K562 (cell line): ENCODE results near the gene CFAP58. TPM values are rescaled to one million over a fixed set of nuclear protein-coding genes. Genes with fewer than 3 reads are reported as not detected.
A peak's percentile ranks its signal among the peaks of the same experiment; 100 is the strongest.

Experiments used
- ATAC-seq: fragments of 200-7000 bp; cut with Tn5 transposase; 3 replicates; pipeline ENCODE4 v1.9.1; 2020; ENCODE audit warnings: moderate library complexity
- BruUV-seq: library from RNA; stranded (reverse); fragments of 400-500 nt; replicated peaks from 2 replicates; lab custom pipeline; 2021; lab: Mats Ljungman, UMichigan
- CTCF ChIA-PET: fragments of 300-600 bp; formaldehyde crosslinking; extraction: SDS; loops from one replicate; lab custom pipeline; 2021; ENCODE audit warnings: low intra/inter-chr PET ratio; lab: Yijun Ruan, JAX
- POLR2A ChIA-PET: fragments of 300-600, 350-650 bp; sonication (Branson Sonifier 250); formaldehyde crosslinking; extraction: SDS; loops from one replicate; lab custom pipeline; 2021; ENCODE audit warnings: antibody characterized with exemption, inconsistent platforms; lab: Yijun Ruan, JAX
- DNase-seq, 4 experiments: peaks; one replicate each; pipeline versions ENCODE4 v3.0.0 to v3.0.0-alpha.2; 2011 to 2018; ENCODE audit warnings: low spot score in 3 of 4, mixed read lengths in 3 of 4; ENCODE audit errors: extremely low read depth in 1 of 4
- FAIRE-seq: peaks from 2 replicates; lab custom pipeline; 2011; peaks lifted over from hg19 to GRCh38; lab: Jason Lieb, UNC
- H2AFZ ChIP-seq: 2 replicates; pipeline ENCODE4 v1.6.0; 2011; ENCODE audit warnings: low read depth, low read length, control low read depth, inconsistent platforms
- H3K27ac ChIP-seq: fragments of 200-600 bp; 3 replicates; pipeline ENCODE4 v1.8.0; 2011; ENCODE audit warnings: low read depth, mild to moderate bottlenecking, control low read depth, inconsistent platforms, low read length, moderate library complexity, mixed read lengths; ENCODE audit errors: extremely low read depth
- H3K27me3 ChIP-seq, 2 experiments: fragments of 300-600 bp in 1 of 2; 2 replicates in 1 of 2; 3 replicates in 1 of 2; pipeline versions ENCODE4 v1.6.0 to v1.8.0; 2011; ENCODE audit warnings: inconsistent platforms in 2 of 2, low read length in 2 of 2, mild to moderate bottlenecking in 1 of 2, mixed read lengths in 1 of 2, moderate library complexity in 1 of 2; ENCODE audit not compliant: control insufficient read depth in 2 of 2, insufficient read depth in 2 of 2
- H3K36me3 ChIP-seq: fragments of 300-600 bp; 3 replicates; pipeline ENCODE4 v1.8.0; 2011; ENCODE audit warnings: mild to moderate bottlenecking, low read length, inconsistent platforms; ENCODE audit not compliant: control insufficient read depth, insufficient read depth
- H3K4me1 ChIP-seq, 2 experiments: fragments of 200-600 bp in 1 of 2; replicated peaks in 1 of 2; 2 replicates in 1 of 2; 3 replicates in 1 of 2; pipeline versions ENCODE4 v1.5.1 to v1.8.0; 2011; ENCODE audit warnings: inconsistent platforms in 2 of 2, low read length in 2 of 2, mild to moderate bottlenecking in 1 of 2, mixed read lengths in 1 of 2, moderate library complexity in 1 of 2; ENCODE audit not compliant: control insufficient read depth in 2 of 2, insufficient read depth in 2 of 2
- H3K4me2 ChIP-seq: 2 replicates; pipeline ENCODE4 v1.6.1; 2011; ENCODE audit warnings: low read length, control low read depth, inconsistent platforms, mixed read lengths; ENCODE audit not compliant: insufficient read depth
- H3K4me3 ChIP-seq: fragments of 200-600 bp; sonication (generic), shearing (Covaris generic); 2 replicates; pipeline ENCODE4 v1.5.1; 2016; ENCODE audit warnings: control low read depth, inconsistent platforms
- H3K79me2 ChIP-seq: fragments of 200-600 bp; 3 replicates; pipeline ENCODE4 v1.8.0; 2011; ENCODE audit warnings: low read length, inconsistent platforms; ENCODE audit not compliant: control insufficient read depth, insufficient read depth
- H3K9ac ChIP-seq, 2 experiments: 2 replicates each; pipeline versions ENCODE4 v1.6.0 to v1.6.1; 2011; ENCODE audit warnings: low read depth in 2 of 2, low read length in 2 of 2, control low read depth in 1 of 2, inconsistent platforms in 1 of 2, mild to moderate bottlenecking in 1 of 2, mixed read lengths in 1 of 2; ENCODE audit not compliant: insufficient read depth in 1 of 2
- H3K9me1 ChIP-seq: one replicate; pipeline ENCODE4 v1.6.0; 2011; ENCODE audit warnings: inconsistent platforms, mild to moderate bottlenecking, low read length, moderate library complexity; ENCODE audit not compliant: control insufficient read depth, insufficient read depth
- H3K9me3 ChIP-seq: replicated peaks from 2 replicates; pipeline ENCODE4 v1.5.1; 2011; ENCODE audit warnings: low read depth, low read length, inconsistent platforms; ENCODE audit not compliant: control insufficient read depth, insufficient read depth
- H4K20me1 ChIP-seq: replicated peaks from 2 replicates; pipeline ENCODE4 v1.6.1; 2011; ENCODE audit warnings: low read length, inconsistent platforms, mixed read lengths; ENCODE audit not compliant: control insufficient read depth, insufficient read depth
- CAMTA2 ChIP-seq: fragments of 250-450 bp; sonication (Bioruptor Pico); conservative IDR thresholded peaks from 2 replicates; pipeline ENCODE4 v1.5.1; 2022
- ELF2 ChIP-seq: fragments of 250-450 bp; sonication (Bioruptor Pico); IDR thresholded peaks from 2 replicates; pipeline ENCODE4 v1.5.0; 2021; ENCODE audit warnings: mild to moderate bottlenecking
- GTF2E2 ChIP-seq: fragments of 200-800 bp; sonication (Bioruptor generic); IDR thresholded peaks from 2 replicates; pipeline ENCODE4 v1.6.1; 2016; ENCODE audit warnings: missing genetic modification characterization, missing compliant biosample characterization
- KDM1A ChIP-seq, 2 experiments: fragments of 450-650 bp; IDR thresholded peaks; 2 replicates each; pipeline ENCODE4 v1.6.1; 2016; ENCODE audit warnings: mild to moderate bottlenecking in 2 of 2
- NCOA6 ChIP-seq: fragments of 450-650 bp; IDR thresholded peaks from 2 replicates; pipeline ENCODE4 v1.6.1; 2017; ENCODE audit warnings: mild to moderate bottlenecking
- NFE2L1 ChIP-seq: fragments of 450-650 bp; IDR thresholded peaks from 2 replicates; pipeline ENCODE4 v1.6.1; 2016; ENCODE audit warnings: missing genetic modification characterization, low read depth, mild to moderate bottlenecking, missing compliant biosample characterization, moderate library complexity, borderline replicate concordance
- NR3C1 ChIP-seq: sonication (generic); formaldehyde crosslinking; IDR thresholded peaks from 2 replicates; pipeline ENCODE4 v1.8.1; 2022; ENCODE audit warnings: missing genetic modification reagents
- RAD51 ChIP-seq: fragments of 450-650 bp; IDR thresholded peaks from 2 replicates; pipeline ENCODE4 v1.7.1; 2016; ENCODE audit warnings: low read depth, mild to moderate bottlenecking, borderline replicate concordance
- WGBS: fragments of 100-300 bp; shearing (Covaris generic); methylation state at CpG from one replicate; pipeline ENCODE4 v1.1.6; 2016; ENCODE audit warnings: low coverage, mixed read lengths; ENCODE audit not compliant: insufficient coverage; ENCODE audit errors: missing lambda C conversion rate; 5-methylcytosine and 5-hydroxymethylcytosine counted together
- in situ Hi-C: fragments of 300-500 bp; cut with MboI; formaldehyde crosslinking; loops from 4 replicates; pipeline ENCODE4 v1.15.0; 2018; ENCODE audit warnings: inconsistent platforms, mixed read lengths
- intact Hi-C: fragments of 100-400 bp; cut with micrococcal nuclease; formaldehyde crosslinking; loops from 2 replicates; pipeline ENCODE4 v1.14.2; 2022
- polyA plus RNA-seq, 8 experiments: library from polyadenylated mRNA; depleted of rRNA in 4 of 8; stranded (reverse) in 5 of 8; unstranded in 3 of 8; fragments of >200 nt; fragmentation: Nextera tagmentation in 2 of 8; fragmentation: Illumina TruSeq in 1 of 8; extraction: Ambion mirVana in 2 of 8; extraction: Trizol in 1 of 8; gene quantifications; 2 replicates each; pipeline versions ENCODE4 v1.2.1 to v1.2.3, GENCODE V29; 2011 to 2014; ENCODE audit warnings: inconsistent platforms in 1 of 8, missing spikeins in 1 of 8
- total RNA-seq, 7 experiments: library from RNA; depleted of rRNA in 6 of 7; stranded (reverse); fragments of >200 nt in 6 of 7; fragmentation: Illumina TruSeq in 2 of 7; extraction: Trizol in 2 of 7; gene quantifications; 2 replicates each; pipeline versions ENCODE4 v1.2.1 to v1.2.3, GENCODE V29; 2011 to 2021; ENCODE audit warnings: low replicate concordance in 1 of 7
- TF ChIP-seq, protein P1 (sequence below): sonication (generic); formaldehyde crosslinking; IDR thresholded peaks from 2 replicates; pipeline ENCODE4 v1.9.0; 2022; ENCODE audit warnings: mild to moderate bottlenecking, missing genetic modification reagents
- TF ChIP-seq, protein P2 (sequence below): sonication (generic); formaldehyde crosslinking; IDR thresholded peaks from 2 replicates; pipeline ENCODE4 v1.5.0; 2020; ENCODE audit warnings: missing genetic modification reagents
- TF ChIP-seq, protein P3 (sequence below): sonication (generic); formaldehyde crosslinking; IDR thresholded peaks from 2 replicates; pipeline ENCODE4 v1.9.0; 2022; ENCODE audit warnings: mild to moderate bottlenecking, missing genetic modification reagents
- TF ChIP-seq, protein P4 (sequence below), 2 experiments: fragments of 450-650 bp; conservative IDR thresholded peaks; 2 replicates each; pipeline ENCODE4 v1.6.1; 2017; ENCODE audit warnings: mild to moderate bottlenecking in 2 of 2, moderate library complexity in 2 of 2

CFAP58 gene
- total and polyA plus RNA-seq, 9 of the 15 experiments (the other 6 are each of a cell fraction or from before 2014, with no cell fraction given) = 0.08 to 2.0 (median 0.71) TPM

DNA sequence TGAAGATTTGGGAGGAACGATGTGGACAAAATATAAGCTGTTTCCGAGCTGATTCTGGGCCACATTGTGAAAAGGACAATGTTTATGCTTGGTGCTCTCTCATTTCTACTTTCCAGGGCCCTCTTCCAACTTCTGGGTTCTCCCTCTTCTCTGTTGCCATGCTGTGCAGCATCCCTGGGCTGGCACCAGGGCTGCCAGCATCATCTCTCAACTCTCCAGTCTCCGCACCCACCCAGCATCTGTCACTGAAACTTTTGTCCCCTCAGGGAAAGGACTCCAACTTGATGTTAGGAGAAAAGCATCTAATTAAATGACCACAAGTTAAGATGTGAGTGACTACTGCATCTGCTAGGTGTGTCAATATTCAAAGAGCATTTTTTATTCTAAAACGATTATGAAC is 26.7 kb downstream of the CFAP58 start:
- intact Hi-C loops = no loop called here
- no peak for ATAC-seq

DNA sequence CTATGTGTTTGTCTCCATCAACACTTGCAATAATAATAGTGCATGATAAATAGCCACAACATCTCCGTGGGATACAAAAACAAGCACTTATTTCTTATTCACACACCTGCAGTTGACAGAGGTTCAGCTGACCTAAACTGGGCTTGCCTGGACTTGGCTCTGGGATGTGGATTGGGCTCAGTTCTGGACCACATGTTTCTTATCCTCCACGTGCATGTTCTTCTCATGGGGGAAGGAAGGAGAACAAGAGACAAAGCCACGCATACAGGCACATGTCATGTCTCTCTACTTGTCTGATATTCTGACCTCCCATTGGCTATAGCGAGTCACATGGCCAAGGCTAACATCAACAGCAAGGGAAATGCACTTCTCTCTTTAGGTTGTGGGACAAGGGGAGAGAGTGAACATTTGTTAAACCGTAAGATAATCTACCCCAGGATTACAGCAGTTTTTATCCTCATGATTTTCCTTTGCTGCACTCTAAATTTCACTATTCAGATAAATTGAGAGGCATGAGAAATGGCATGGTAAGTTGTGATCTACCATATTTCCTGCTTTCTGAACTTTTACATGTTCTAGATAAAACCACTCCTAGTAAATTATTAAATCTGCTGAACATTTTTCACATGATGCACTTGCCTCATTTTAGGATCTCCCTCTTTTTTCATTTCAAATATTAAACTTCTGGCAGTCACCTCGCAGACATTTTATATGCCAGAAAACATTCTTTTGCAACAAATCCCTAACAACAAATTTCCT is 33.7 kb downstream of the CFAP58 start:
- ChIA-PET POLR2A (no interaction called here), CTCF (no interaction called here)
- DNase-seq (peak in 1 of 4 experiments; percentile 6), FAIRE-seq (no peak), ATAC-seq (peak; percentile 42; the same call in 1 of the 3 replicates)
- Histone ChIP-seq H3K9me1 (no peaks in the 10 kb centered on the region), H3K9ac (no peak overlapping the region), H3K36me3 (no peaks in the 10 kb centered on the region), H3K79me2 (no peaks in the 10 kb centered on the region), H3K27me3 (no peaks in the 10 kb centered on the region), H3K4me2 (no peak overlapping the region), H3K27ac (no peak overlapping the region), H3K4me3 (no peak overlapping the region), H3K9me3 (no peaks in the 10 kb centered on the region), H3K4me1 (0 out of 5 replicates have a peak, but pooled peaks cover 0 to 3% of the 10 kb centered on the region in 2 experiments), H4K20me1 (no peaks in the 10 kb centered on the region), H2AFZ (no peak overlapping the region)
- BruUV-seq = no TSS peak
- in situ Hi-C loops (no loop called here), intact Hi-C loops (no loop called here)
- WGBS = 0% methylated on average over 5 of the region's 6 CpGs
- TF ChIP-seq NFE2L1 (tag) = no peak
- TF ChIP-seq, protein P1, sequence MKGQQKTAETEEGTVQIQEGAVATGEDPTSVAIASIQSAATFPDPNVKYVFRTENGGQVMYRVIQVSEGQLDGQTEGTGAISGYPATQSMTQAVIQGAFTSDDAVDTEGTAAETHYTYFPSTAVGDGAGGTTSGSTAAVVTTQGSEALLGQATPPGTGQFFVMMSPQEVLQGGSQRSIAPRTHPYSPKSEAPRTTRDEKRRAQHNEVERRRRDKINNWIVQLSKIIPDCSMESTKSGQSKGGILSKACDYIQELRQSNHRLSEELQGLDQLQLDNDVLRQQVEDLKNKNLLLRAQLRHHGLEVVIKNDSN (CRISPR knock-in tag) = peak; percentile 68
- TF ChIP-seq ELF2 (CRISPR knock-in tag) = no peak
- TF ChIP-seq, protein P2, sequence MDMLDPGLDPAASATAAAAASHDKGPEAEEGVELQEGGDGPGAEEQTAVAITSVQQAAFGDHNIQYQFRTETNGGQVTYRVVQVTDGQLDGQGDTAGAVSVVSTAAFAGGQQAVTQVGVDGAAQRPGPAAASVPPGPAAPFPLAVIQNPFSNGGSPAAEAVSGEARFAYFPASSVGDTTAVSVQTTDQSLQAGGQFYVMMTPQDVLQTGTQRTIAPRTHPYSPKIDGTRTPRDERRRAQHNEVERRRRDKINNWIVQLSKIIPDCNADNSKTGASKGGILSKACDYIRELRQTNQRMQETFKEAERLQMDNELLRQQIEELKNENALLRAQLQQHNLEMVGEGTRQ (CRISPR knock-in tag) = peak; percentile 82
- TF ChIP-seq CAMTA2 (CRISPR knock-in tag) = no peak
- no peak for TF ChIP-seq GTF2E2 (tag)
- TF ChIP-seq, protein P3, sequence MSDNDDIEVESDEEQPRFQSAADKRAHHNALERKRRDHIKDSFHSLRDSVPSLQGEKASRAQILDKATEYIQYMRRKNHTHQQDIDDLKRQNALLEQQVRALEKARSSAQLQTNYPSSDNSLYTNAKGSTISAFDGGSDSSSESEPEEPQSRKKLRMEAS (CRISPR knock-in tag) = no peak
- TF ChIP-seq NR3C1 = no peak
- no peak for TF ChIP-seq KDM1A (IDR thresholded peaks at IDR 0.05)
- TF ChIP-seq RAD51 = 0 out of 2 replicates have a peak, but pooled peaks have one; percentile 22
- TF ChIP-seq, protein P4, sequence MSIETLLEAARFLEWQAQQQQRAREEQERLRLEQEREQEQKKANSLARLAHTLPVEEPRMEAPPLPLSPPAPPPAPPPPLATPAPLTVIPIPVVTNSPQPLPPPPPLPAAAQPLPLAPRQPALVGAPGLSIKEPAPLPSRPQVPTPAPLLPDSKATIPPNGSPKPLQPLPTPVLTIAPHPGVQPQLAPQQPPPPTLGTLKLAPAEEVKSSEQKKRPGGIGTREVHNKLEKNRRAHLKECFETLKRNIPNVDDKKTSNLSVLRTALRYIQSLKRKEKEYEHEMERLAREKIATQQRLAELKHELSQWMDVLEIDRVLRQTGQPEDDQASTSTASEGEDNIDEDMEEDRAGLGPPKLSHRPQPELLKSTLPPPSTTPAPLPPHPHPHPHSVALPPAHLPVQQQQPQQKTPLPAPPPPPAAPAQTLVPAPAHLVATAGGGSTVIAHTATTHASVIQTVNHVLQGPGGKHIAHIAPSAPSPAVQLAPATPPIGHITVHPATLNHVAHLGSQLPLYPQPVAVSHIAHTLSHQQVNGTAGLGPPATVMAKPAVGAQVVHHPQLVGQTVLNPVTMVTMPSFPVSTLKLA (conservative IDR thresholded peaks at IDR 0.05) = no peak

More for the DNA sequence above, 26.7 kb downstream of the CFAP58 start:
- no peak overlapping the region for H3K27ac ChIP-seq
- H3K9ac ChIP-seq = no peak overlapping the region
- H3K36me3 ChIP-seq = no peaks in the 10 kb centered on the region
- no peak overlapping the region for H3K4me2 ChIP-seq
- H3K4me1 ChIP-seq = no peaks in the 10 kb centered on the region
- H3K27me3 ChIP-seq = no peaks in the 10 kb centered on the region; a peak in 2 of 5 replicates
- no peaks in the 10 kb centered on the region for H3K79me2 ChIP-seq
- no peak overlapping the region for H3K4me3 ChIP-seq
- no peak for TF ChIP-seq NCOA6
- TF ChIP-seq, all 486 proteins: peak for 0
- CTCF ChIA-PET = no interaction called here
- Histone ChIP-seq H2AFZ (no peak overlapping the region), H4K20me1 (no peaks in the 10 kb centered on the region), H3K9me3 (no peaks in the 10 kb centered on the region), H3K9me1 (no peaks in the 10 kb centered on the region)
- FAIRE-seq (no peak), DNase-seq (no peak)
- in situ Hi-C loops = no loop called here
- POLR2A ChIA-PET = no interaction called here
- 0% methylated on average over 4 of the region's 4 CpGs for WGBS
- no TSS peak for BruUV-seq
